ENCODE data around the gene PPIA.

Gene PPIA

DNA sequence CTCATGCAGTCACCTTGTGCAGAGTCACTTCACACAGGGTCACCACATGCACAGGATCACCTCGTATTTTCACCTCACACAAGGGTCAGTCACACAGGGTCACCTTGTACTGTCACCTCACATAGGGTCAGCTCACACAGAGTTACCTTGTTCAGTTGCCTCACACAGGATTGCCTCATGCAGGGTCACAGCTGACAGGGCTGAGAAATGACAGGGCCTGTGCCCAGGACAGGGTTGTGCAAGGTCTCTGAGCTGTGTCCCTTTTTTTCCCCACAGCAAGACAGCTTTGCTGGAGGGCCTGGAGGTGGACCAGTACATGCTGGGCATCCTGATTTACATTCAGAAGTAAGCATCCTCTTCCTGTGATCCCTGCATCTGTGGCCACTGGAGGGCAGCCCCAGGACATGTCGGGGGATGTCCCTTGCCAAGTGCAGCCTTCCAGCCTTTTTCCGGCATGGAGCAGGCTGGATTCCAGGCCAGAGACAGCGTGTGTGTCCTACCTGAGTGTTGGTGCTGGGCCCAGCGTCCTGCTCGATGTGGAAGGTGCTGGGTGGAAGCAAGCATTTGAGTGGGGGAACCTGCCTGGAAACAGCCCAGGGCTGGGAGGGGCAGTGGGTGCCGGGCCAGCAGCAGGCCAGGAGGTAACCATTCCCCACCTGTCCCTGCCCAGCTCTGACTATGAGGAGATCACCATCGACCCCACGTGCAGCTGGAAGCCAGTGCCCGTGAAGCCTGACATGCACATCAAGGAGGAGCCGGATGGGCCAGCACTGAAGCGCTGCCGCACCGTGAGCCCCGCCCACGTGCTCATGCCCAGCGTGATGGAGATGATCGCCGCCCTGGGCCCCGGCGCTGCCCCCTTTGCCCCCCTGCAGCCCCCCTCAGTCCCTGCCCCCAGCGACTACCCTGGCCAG lies 31.6 kb upstream of the PPIA start:
- TF ChIP-seq POLR2A (IDR thresholded peaks at IDR 0.05; ENCODE audit: low read depth, low read length), result no peak
- TF ChIP-seq TAF1 (IDR thresholded peaks at IDR 0.05; ENCODE audit: borderline replicate concordance, low read depth, low read length), result no peak
- no peak for TF ChIP-seq POLR2AphosphoS5 (IDR thresholded peaks at IDR 0.05; ENCODE audit: low read depth, low read length)
- FAIRE-seq, result no peak
- DNase-seq (ENCODE audit: insufficient read length), result no peak

DNA sequence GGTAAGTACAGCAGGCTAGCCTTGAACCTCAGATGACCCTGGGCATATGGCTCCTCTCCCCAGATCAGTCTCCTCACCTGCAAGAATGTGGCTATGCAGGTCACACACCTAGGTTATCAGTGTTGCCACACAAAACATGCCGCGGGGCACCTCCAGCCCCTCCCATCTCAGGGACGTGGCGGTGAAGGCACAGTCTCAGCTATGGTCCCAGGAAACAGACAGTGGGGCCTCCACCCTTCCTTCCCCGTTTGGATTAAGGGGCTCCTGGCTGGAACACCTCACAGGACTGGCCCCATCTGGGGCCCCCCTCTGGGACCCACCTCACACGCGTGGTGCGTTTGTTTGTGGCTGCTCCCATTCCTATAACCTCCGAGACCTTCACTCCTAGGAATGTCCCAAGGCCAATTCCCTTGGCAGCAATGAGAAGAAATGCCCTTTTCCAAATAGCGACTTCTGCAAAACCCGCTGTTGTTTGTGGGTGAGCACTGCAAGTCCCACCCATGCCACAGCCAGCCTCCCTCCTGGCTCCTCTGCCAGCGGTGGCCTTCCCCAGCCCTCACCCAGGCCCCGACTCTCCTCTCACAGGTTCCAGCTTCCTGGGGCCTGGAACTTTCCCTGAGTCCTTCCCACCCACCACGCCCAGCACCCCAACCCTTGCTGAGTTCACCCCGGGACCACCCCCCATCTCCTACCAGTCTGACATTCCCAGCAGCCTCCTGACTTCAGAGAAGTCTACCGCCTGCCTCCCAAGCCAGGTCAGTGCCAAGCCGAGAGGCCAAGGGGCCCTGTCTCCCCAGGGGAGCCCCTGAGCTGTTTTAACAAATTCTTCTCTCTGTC lies 30.7 kb upstream of the PPIA start:
- DNase-seq (ENCODE audit: insufficient read length) (no peak), FAIRE-seq (no peak)
- TF ChIP-seq TAF1 (IDR thresholded peaks at IDR 0.05; ENCODE audit: borderline replicate concordance, low read depth, low read length) (no peak), POLR2A (IDR thresholded peaks at IDR 0.05; ENCODE audit: low read depth, low read length) (no peak), POLR2AphosphoS5 (IDR thresholded peaks at IDR 0.05; ENCODE audit: low read depth, low read length) (no peak)

DNA sequence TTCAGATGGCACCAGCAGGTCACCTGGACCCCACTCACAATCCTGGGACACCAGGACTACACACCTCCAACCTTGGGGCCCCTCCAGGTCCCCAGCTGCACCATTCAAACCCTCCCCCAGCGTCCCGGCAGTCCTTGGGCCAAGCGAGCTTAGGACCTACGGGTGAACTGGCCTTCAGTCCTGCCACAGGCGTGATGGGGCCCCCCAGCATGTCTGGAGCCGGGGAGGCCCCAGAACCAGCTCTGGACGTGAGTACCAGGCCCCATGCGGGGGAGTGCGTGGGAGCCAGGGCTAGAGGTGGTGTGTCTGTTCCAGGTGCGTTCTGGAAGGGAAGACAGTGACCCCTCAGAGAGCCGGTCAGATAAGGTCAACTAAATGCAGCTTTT lies 30.1 kb upstream of the PPIA start:
- TF ChIP-seq TAF1 (IDR thresholded peaks at IDR 0.05; ENCODE audit: borderline replicate concordance, low read depth, low read length), result no peak
- no peak for TF ChIP-seq POLR2A (IDR thresholded peaks at IDR 0.05; ENCODE audit: low read depth, low read length)
- no peak for TF ChIP-seq POLR2AphosphoS5 (IDR thresholded peaks at IDR 0.05; ENCODE audit: low read depth, low read length)
- DNase-seq (ENCODE audit: insufficient read length) (no peak), FAIRE-seq (no peak)

DNA sequence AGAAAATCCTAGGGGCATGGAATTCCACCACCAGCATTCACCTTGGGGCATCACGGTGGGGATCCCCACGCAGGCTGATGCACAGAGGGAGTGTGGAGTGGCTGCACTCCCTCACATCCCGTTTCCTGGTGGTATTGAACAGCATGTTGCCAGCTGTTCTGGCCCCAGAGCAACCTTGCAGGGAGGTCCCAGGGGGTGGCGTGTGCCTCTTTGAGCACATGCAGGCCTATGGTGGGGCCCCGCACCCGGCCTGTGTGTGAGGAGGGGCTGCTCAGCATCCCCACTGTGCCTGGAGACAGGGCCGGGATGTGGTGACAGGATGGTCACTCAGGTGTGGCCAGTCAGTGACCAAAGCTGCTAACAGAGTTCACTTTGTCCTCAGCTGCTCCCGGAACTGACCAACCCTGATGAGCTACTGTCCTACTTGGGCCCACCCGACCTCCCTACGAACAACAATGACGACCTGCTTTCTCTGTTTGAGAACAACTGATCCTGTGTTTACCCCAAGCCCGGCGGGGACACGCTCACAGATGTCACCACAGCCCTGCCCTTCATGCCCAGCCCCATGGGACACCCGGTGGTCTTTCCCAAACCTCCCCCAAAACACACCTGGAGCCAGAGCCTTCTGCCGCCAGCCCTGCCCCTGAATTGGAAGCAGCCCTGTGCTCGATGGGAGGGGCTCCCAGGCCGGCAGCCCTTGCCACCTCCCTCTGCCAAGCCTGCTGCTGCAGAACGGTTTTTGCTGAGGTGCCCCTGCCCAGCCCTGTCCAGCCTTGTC lies 29.2 kb upstream of the PPIA start:
- FAIRE-seq (no peak), DNase-seq (ENCODE audit: insufficient read length) (no peak)
- TF ChIP-seq POLR2A (IDR thresholded peaks at IDR 0.05; ENCODE audit: low read depth, low read length) (no peak), TAF1 (IDR thresholded peaks at IDR 0.05; ENCODE audit: borderline replicate concordance, low read depth, low read length) (no peak), POLR2AphosphoS5 (IDR thresholded peaks at IDR 0.05; ENCODE audit: low read depth, low read length) (no peak)

DNA sequence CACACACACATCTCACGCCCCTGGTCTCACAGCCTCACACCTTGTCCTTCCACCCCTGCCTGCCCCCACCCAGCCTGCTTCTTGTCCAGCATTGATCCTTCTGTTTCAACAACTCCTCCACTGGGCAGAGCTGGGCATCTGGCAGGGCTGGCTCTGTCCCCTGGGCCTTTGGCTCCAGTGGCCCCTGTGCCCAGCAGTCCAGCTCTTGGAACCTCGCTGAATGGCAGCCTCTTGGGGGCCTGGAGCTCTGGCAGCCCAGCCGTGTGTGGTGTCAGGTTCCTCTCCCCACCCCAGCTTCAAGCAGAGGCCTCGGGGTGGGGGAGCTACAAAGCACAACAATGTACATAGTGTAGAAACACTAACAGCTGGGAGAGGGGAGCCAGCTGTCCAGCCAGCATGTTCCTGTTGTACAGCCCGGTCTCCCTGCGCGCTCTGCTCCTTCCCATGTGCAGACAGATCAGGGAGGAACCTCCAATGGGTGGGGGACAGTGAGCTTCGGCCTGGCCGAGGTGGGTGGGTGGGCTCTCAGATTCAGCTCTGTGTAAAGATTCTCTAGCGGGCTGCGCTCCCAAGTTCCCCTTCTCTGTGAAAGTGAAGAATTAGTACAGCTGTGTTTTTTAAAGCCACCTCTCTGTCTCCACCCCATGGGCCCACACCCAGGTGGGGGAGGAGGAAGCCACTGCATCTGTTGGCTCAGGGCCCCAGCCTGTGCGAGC lies 28.4 kb upstream of the PPIA start:
- no peak for TF ChIP-seq TAF1 (IDR thresholded peaks at IDR 0.05; ENCODE audit: borderline replicate concordance, low read depth, low read length)
- TF ChIP-seq POLR2AphosphoS5 (IDR thresholded peaks at IDR 0.05; ENCODE audit: low read depth, low read length), result no peak
- FAIRE-seq (peak; percentile 63), DNase-seq (ENCODE audit: insufficient read length) (peak; percentile 63)

DNA sequence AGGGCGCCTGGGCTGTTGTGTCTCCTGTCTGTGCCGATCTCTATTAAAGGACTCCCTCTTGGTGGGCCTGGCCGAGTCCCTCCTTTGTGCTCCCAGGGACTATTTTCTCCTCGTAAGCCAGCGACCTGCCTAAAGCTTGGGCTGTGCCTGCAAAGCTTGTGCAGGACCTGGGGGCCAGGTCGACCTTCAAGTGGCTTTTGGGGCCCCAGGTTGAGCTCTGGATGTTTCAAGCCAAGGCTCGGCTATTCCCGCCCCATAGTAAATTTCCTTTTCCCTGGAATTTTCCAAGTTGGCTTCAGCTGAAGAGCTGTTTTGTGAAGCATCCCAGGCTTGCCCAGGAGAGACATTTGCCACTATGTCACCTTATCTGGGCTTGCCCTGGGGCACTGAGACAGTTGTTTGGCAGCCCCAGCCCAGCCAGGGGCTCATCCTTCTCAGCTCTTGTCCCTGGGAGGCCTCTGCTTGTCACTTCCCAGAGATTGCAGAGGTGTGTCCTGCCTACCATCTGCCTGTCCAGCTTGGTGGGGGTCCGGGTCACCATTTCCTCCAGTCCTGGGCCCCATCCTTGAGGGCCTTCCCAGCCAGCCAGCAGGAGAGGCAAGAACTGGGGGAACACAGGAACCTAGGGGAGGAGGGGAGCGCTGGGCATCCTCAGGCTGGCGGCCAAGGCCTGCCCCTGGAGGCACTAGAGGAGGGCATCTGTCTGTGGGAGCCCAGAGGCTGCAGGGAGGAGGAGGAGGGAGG lies 27.7 kb upstream of the PPIA start:
- FAIRE-seq (no peak), DNase-seq (ENCODE audit: insufficient read length) (no peak)
- TF ChIP-seq POLR2A (IDR thresholded peaks at IDR 0.05; ENCODE audit: low read depth, low read length) (no peak), POLR2AphosphoS5 (IDR thresholded peaks at IDR 0.05; ENCODE audit: low read depth, low read length) (no peak), TAF1 (IDR thresholded peaks at IDR 0.05; ENCODE audit: borderline replicate concordance, low read depth, low read length) (no peak)

DNA sequence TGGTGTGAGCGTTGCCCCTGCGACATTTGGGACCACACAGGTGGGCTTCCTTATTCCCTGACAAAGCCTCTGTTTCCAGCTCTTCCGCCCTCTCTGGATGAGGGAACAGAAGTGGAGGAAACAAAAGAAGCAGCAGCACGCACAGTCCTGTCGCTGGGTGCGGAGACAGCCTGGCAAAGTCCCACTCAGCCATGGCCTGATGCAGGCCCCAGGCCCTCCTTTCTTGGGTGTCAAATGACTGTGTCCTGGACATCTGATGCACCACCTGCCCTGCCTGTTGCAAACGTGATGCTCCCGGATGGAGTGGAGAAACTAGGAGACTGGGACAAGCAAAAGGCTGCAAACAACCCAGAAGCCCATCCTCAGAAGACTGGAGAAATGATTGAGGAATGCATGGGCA lies 27.1 kb upstream of the PPIA start:
- DNase-seq (ENCODE audit: insufficient read length) (no peak), FAIRE-seq (peak; percentile 5)
- TF ChIP-seq POLR2AphosphoS5 (IDR thresholded peaks at IDR 0.05; ENCODE audit: low read depth, low read length) (no peak), TAF1 (IDR thresholded peaks at IDR 0.05; ENCODE audit: borderline replicate concordance, low read depth, low read length) (no peak), POLR2A (IDR thresholded peaks at IDR 0.05; ENCODE audit: low read depth, low read length) (no peak)

DNA sequence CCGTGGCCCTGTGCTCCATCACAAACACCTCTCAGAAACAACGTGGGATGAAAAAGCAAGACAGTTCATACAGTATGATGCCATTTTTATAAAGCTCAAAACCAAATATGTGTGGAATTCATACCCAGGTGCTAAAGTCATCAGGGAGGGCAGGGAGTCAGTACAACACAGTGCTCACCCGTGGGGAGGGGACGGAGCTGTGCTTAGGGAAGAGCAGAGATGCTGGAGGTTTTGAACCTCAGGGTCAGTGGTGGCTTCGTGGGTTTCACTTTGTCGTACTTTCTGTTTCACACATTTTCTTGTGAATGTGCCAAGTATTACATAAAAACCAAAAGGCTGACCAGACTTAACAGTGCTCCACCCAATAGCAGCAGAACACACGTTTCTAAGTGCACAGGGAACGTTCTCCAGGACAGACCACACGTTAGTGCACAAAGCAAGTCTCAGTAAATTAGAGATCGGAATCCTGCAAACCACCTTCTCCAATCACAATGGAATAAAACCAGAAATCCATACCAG lies 26.6 kb upstream of the PPIA start:
- DNase-seq (ENCODE audit: insufficient read length) (no peak), FAIRE-seq (peak; percentile 83)

DNA sequence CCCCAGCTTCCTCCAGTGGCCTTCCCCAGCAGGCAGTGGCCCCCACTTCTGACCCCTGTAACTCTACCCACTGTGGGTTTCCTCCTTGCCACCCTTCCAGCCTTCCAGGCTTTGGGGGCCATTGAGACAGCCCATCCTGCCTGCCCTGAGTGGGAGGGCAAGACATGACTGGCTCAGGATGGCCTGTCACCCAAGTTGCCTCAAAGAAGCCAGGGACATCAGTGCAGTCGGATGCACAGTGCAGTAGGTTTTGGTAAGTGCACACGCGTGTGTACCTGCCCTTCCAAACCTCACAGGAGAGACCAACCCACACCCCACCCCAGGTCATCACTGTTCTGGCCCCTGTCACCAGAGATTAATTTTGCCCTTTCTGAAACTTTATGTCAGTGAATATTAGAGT lies 25.1 kb upstream of the PPIA start:
- DNase-seq (ENCODE audit: insufficient read length) (no peak), FAIRE-seq (no peak)
- TF ChIP-seq POLR2A (IDR thresholded peaks at IDR 0.05; ENCODE audit: low read depth, low read length), result no peak
- no peak for TF ChIP-seq POLR2AphosphoS5 (IDR thresholded peaks at IDR 0.05; ENCODE audit: low read depth, low read length)
- TF ChIP-seq TAF1 (IDR thresholded peaks at IDR 0.05; ENCODE audit: borderline replicate concordance, low read depth, low read length), result no peak

More for the DNA sequence above, 26.6 kb upstream of the PPIA start:
- no peak for TF ChIP-seq TAF1 (IDR thresholded peaks at IDR 0.05; ENCODE audit: borderline replicate concordance, low read depth, low read length)
- no peak for TF ChIP-seq POLR2AphosphoS5 (IDR thresholded peaks at IDR 0.05; ENCODE audit: low read depth, low read length)
- no peak for TF ChIP-seq POLR2A (IDR thresholded peaks at IDR 0.05; ENCODE audit: low read depth, low read length)

DNA sequence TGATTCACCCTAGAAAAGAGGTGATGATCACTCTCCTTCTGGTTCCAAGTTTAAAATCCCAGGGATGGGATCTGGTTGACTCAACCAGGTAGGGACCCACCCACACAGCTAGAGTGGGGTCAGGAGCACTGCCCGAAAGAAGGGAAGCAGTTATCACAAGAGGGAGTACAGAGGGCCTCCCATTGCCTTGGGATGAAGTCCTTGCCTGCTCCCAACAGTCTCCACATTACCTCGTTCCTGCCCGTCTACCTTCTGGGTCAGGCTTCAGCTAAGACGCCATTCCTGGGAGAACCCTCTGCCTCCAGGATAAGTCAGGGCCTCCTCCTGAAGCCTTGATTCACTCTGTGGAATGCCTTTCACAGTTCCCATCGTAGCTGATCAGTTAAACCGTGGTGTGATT lies 24.0 kb upstream of the PPIA start:
- TF ChIP-seq POLR2AphosphoS5 (IDR thresholded peaks at IDR 0.05; ENCODE audit: low read depth, low read length), result no peak
- no peak for TF ChIP-seq TAF1 (IDR thresholded peaks at IDR 0.05; ENCODE audit: borderline replicate concordance, low read depth, low read length)
- no peak for TF ChIP-seq POLR2A (IDR thresholded peaks at IDR 0.05; ENCODE audit: low read depth, low read length)
- DNase-seq (ENCODE audit: insufficient read length), result no peak
- no peak for FAIRE-seq
